H4 (cell line): ENCODE results near the gene ENTPD5. TPM values are rescaled to one million over a fixed set of nuclear protein-coding genes. Genes with fewer than 3 reads are reported as not detected.
"Not testable (repeated sequence)": the region's sequence is repeated elsewhere in the genome, so short reads cannot be mapped to it uniquely, and the experiment has no call there.

Source experiments
- DNase-seq: peaks from one replicate; pipeline ENCODE4 v3.0.0-alpha.2; 2015; ENCODE audit warnings: low spot score
- total RNA-seq: library from RNA; depleted of rRNA; stranded (reverse); fragments of >200 nt; shearing (Covaris generic); gene quantifications from 2 replicates; pipeline ENCODE4 v1.2.3, GENCODE V29; 2014; rRNA removed

ENTPD5 gene
- total RNA-seq, 1 experiment from 2014 or later = 5.6 TPM

GRCh38 chr14:73945159-73945670 lies 73.9 kb downstream of the ENTPD5 start:
- no peak for DNase-seq

- DNase-seq = no peak
Measured at GRCh38 chr14:73944432-73945158, 74.5 kb downstream of the ENTPD5 start.

GRCh38 chr14:73943083-73943482 lies 76.0 kb downstream of the ENTPD5 start:
- DNase-seq = peak; percentile 14

- DNase-seq = no peak
Measured at GRCh38 chr14:73942180-73942579, 76.9 kb downstream of the ENTPD5 start.

GRCh38 chr14:73937012-73937411 lies 82.1 kb downstream of the ENTPD5 start:
- DNase-seq = no peak

GRCh38 chr14:73936548-73936947 lies 82.5 kb downstream of the ENTPD5 start:
- no peak for DNase-seq

GRCh38 chr14:73935666-73936065 lies 83.4 kb downstream of the ENTPD5 start:
- no peak for DNase-seq

GRCh38 chr14:73924337-73924736 lies 94.8 kb downstream of the ENTPD5 start:
- DNase-seq = no peak

GRCh38 chr14:73919457-73919856 lies 99.6 kb downstream of the ENTPD5 start:
- DNase-seq = not testable (repeated sequence)

GRCh38 chr14:73916324-73916723 lies 102.8 kb downstream of the ENTPD5 start:
- DNase-seq = no peak

- DNase-seq = no peak
Measured at GRCh38 chr14:73913256-73913655, 105.8 kb downstream of the ENTPD5 start.

GRCh38 chr14:73909681-73910080 lies 109.4 kb downstream of the ENTPD5 start:
- DNase-seq = no peak

Other genes starting within 250 kb of the ENTPD5 start
- 1.8 and 7.2 TPM in 2 replicates for gene PTGR2, start 167.5 kb downstream of the ENTPD5 start, total RNA-seq
- gene ZNF410, start 132.4 kb downstream of the ENTPD5 start, total RNA-seq = 94.4 and 95.4 TPM in 2 replicates
- 1.1 and 1.3 TPM in 2 replicates for gene FAM161B, start 69.2 kb downstream of the ENTPD5 start, total RNA-seq
- gene COQ6, start 69.0 kb downstream of the ENTPD5 start, total RNA-seq = 19.9 and 38.5 TPM in 2 replicates
- 0.70 and 1.4 TPM in 2 replicates for gene BBOF1, start 61 bp upstream of the ENTPD5 start, total RNA-seq
- 13.3 and 15.1 TPM in 2 replicates for gene ALDH6A1, start 65.2 kb upstream of the ENTPD5 start, total RNA-seq
- 13.0 TPM in 2 replicates for gene LIN52, start 65.7 kb upstream of the ENTPD5 start, total RNA-seq
- gene VSX2, start 220.2 kb upstream of the ENTPD5 start, total RNA-seq = not detected in 2 replicates